Stimulated activated CD4-positive, alpha-beta T cell treated with anti-CD3 and anti-CD28 coated beads, Interleukin-12 subunit alpha, Interleukin-12 subunit beta, amount 100 ng/mL, for 48 hours (primary cell): ENCODE results near the gene ASPSCR1.
"Not testable (repeated sequence)": the region's sequence is repeated elsewhere in the genome, so short reads cannot be mapped to it uniquely, and the experiment has no call there.

Source experiments
- DNase-seq, 3 donors: peaks; one replicate each; pipeline ENCODE4 v3.0.0-alpha.2; 2020; ENCODE audit warnings: low read depth in 2 of 3, low spot score in 1 of 3

The ASPSCR1 gene

GRCh38 chr17:81940538-81941483 is 36.6 kb upstream of the ASPSCR1 start:
- no peak for DNase-seq

- DNase-seq, result no peak
These were observed 35.8 kb upstream of the ASPSCR1 start for GRCh38 chr17:81941484-81942166.

DNA sequence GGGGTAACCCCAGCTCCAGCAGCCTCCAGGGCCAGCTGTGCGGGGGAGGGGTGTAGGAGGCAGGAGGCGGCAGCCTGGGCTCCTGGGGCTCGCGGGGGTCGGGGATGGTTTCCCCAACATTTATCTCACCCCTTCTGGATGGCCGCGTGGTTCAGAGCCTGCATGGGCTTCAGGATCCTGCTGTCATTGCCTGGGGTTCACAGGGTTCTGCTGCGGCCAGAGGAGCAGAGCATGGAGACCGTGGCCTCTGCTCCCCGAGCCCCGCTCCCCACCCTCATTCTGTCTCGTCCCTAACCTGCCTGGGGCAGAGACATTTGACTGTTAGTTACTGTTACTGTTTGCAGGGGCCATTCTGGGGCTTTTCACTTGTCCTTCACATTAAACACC is 35.3 kb upstream of the ASPSCR1 start:
- no peak for DNase-seq

GRCh38 chr17:81944858-81945257 is 32.6 kb upstream of the ASPSCR1 start:
- DNase-seq, result no peak

DNA sequence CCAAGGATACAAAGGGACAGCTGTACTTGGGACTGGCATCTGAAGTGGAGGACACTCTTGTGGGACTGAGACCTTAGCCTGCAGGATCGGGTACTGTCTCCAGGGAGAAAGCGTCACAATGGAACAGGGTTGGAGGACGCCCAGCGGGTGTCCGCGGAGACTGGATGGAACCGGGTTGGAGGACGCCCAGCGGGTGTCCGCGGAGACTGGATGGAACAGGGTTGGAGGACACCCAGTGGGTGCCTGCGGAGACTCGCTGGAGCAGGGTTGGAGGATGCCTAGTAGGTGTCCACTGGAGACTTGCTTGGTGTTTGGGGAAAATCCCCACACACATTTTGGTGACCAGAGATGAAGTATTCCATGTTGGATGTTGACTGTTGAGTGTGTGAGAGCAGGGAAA is 30.2 kb upstream of the ASPSCR1 start, which contains the start of gene MYADML2:
Gene MYADML2 (minus strand): TSS at position 45 of the 400 bp plus-strand sequence. CDS start 5,492 bp downstream, outside the sequence.
- DNase-seq, result no peak

GRCh38 chr17:81948635-81949378 is 28.6 kb upstream of the ASPSCR1 start:
- DNase-seq, result no peak

GRCh38 chr17:81950501-81950900 is 26.9 kb upstream of the ASPSCR1 start:
- DNase-seq, result no peak

DNA sequence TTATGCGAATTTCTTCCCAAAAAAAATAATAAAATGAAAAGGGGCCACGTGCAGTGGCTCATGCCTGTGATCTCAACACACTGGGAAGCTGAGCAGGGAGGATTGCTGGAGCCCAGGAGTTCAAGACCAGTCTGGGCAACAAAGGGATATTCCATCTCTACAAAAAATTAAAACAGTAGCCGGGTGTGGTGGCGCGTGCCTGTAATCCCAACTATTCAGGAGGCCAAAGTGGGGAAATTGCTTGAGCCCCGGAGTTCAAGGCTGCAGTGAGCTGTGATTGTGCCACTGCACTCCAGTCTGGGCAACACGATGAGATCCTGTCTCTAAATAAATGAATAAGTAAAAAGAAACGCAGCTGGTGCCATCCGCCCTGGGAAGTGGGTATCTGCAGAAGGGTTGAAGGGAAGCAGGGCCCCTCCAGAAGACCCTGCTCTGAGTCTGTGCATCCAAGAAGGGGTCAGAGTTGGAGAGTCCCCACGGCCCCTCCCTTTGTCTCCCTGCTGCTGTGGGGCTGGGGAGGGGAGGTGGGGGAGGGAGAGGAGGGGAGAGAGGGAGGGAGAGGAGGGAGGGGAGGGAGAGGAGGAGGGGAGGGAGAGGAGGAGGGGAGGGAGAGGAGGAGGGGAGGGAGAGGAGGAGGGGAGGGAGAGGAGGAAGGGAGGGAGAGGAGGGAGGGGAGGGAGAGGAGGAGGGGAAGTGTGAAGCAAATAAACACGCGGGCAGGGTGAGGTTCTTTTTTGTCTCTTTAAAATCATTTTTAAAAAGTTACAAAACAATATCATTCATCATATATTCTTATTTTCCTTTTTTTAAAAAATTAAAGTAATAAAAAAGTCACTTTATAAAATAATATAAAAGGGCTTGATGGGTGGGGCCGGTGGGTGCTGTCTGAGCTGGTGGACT is 25.4 kb upstream of the ASPSCR1 start:
- no peak for DNase-seq

DNA sequence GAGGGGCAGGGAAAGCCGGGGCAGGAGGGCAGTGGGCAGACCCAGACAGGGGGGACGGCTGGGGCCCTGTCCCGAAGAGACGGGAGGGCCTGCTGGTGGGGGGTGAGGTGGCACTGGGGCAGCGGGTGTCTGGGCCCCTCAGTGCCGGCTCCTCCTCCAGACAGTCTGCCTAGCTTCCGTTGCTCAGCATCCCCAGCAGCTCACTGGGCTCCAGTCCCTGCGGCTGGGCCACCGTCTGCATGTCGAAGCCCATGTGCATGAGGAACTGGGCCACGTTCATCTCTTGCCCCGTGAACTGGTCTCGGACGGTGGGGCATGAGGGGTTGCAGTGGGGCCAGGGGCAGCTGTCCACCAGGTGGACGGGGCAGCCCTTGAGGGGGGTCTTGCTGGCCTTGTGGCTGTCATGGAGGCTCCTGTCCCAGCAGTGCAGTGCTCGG is 24.6 kb upstream of the ASPSCR1 start:
- DNase-seq, result no peak

DNA sequence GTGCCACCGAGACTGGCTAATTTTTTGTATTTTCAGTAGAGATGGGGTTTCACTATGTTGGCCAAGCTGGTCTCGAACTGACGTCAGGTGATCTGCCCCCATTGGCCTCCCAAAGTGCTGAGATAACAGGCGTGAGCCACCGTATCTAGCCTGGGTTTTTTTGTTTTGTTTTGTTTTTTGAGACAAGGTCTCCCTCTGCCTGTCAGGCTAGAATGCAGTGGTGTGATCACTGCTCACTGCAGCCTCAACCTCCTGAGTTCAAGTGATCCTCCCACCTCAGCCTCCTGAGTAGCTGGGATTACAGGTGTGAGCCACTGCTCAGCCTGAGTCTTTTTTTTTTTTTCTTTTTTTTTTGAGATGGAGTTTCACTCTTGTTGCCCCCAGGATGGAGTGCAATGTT is 24.0 kb upstream of the ASPSCR1 start:
- not testable (repeated sequence) for DNase-seq

DNA sequence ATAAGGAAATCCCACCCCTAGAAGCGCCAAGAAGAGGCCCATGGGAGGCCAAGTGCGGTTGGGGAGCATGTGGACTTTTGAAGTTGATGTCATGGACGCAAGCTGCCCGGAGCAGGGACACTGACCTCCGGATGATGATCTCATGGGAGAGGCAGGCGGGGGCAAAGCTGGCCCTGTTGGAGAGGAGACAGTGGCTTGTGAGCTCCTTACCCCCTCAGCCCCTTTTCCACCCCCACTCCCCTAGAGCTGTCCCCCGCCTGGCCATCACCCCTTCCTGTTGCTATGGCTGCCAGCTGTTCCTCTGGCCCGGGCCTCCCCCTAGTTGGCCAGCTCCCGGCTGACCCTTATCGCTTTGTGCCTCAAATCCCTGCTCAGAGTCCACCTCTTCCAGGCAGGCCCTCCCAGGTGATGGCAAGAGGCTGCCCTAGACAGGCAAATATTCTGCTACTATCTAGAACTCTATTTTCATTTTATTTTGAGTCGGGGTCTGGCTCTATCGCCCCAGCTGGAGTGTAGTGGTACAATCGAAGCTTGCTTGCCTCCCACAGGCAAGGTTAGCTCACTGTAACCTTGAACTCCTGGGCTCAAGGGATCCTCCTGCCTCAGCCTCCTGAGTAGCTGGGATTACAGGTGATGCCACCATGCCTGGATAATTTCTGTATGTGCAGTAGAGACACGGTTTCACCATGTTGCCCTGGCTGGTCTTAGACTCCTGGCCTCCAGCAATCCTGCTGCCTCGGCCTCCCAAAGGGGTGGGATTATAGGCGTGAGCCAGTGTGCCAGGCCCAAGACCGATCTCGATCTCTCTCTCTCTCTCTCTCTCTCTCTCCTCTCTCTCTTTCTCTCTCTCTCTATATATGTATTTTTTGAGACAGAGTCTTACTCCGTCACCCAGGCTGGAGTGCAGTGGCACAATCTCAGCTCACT is 23.0 kb upstream of the ASPSCR1 start:
- no peak for DNase-seq

DNA sequence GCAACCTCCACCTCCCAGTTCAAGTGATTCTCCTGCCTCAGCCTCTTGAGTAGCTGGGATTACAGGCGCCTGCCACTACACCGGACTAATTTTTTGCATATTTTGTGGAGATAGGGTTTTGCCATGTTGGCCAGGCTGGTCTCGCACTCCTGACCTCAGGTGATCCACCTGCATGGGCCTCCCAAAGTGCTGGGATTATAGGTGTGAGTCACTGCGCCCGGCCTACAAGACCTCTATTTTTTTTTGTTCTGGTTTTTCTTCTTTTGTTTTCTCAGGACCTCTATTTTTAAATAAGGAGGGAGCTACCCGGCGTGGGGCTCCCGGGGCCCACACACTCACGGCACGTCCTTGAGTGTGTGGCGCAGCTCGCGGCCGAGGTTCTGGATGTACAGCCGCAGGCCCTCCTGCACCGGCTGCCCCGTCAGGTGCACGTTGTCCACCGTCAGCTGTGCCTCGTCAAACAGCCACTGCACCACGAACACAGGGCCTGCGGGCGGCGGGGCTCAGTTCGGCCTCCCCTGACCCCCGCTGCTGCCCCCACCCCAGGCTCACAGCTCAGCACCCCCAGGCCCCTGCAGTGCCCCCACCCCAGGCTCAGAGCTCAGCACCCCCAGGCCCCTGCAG is 22.3 kb upstream of the ASPSCR1 start:
- no peak for DNase-seq

GRCh38 chr17:81955756-81956544 is 21.5 kb upstream of the ASPSCR1 start:
- no peak for DNase-seq

DNA sequence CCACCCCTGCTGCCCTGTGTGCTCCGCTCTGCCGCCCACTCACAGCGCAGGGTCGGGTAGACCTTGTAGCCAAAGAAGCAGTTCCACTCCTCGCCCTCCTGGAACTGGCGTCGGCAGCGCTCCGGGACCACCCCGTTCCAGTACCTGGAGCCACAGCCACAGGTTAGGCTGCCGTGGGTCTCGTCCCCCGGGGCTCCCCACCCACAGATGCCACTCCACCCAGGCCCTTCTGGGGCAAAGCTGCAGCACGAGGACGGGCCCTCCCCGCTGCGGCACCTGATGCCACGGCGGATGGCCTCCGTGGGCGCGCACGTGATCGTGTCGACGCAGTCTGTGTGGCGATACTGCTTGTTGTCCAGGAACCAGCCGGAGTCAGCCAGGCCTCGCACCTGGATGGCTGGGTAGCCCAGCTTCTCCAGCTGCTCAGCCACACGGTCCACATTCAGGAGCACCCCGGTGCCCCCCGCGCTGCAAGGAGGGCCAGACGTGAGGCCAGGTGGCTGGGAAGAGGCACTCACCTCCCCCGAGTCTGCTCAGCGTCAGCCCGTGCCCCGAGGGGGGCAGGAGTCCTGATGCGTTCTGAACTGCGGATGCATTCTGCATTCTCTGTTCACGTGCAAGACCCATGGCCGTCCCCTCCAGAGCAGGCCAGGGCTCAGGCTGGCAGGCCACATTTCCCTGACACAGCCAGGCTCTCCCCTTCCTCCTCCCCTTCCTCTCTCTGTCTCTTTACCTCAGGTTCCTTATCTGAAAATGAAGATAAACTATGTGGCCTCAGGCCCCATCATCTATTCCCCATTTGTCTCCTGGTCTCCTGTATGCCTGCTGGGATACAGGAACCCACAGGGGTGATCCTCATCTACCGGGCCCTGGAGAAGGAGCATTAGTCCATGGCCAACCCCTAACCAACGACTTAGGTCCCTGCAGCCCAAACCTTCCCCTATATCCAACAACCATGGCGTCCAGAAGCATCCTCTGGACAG is 20.5 kb upstream of the ASPSCR1 start:
- no peak for DNase-seq

GRCh38 chr17:81957691-81958432 is 19.6 kb upstream of the ASPSCR1 start:
- DNase-seq, result no peak

DNA sequence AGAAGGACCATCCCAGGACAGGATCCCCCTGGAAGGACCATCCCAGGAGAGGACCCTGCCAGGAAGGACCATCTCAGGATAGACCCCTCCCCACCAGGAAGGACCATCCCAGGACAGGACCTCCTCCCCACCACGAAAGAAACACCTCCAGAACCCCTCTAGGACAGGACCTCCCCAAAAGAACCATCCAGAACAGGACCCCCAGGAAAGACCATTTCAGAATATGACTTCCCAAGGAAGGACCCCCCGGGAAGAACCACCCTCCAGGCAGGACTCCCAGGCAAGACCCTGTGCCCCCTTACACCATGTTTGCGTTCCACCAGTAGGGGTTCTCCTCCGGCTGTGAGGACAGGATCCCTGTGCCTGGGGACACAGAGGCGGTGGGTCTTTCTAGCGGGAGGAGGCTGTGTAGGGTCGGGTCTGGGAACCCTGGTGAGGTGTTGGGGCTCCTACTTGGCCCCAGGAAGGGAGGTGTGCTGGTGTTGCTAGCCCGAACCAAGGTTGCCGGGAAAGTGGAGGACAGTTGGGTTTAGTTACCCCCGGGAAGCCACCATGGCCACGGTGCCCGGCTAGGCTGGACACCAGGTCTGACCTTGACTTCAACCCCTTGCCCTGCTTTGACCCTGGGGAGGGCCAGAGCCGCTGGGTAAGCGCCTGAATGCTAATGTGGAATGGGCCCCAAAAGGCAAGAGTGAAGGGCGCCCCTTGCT is 18.6 kb upstream of the ASPSCR1 start:
- DNase-seq, result no peak
